H1 (cell line): ENCODE data around the gene FCRL2. TPM values are rescaled to one million over a fixed set of nuclear protein-coding genes. Genes with fewer than 3 reads are reported as not detected.

Source experiments
- CTCF ChIA-PET: fragments of 300-600 bp; sonication (Branson Sonifier 250); formaldehyde crosslinking; loops from one replicate; lab custom pipeline; 2021; ENCODE audit not compliant: partially characterized antibody; lab: Charles Lee
- POLR2A ChIA-PET: fragments of 300-600 bp; sonication (Branson Sonifier 250); formaldehyde crosslinking; loops from one replicate; lab custom pipeline; 2021; ENCODE audit warnings: inconsistent platforms; ENCODE audit not compliant: partially characterized antibody; lab: Charles Lee
- DNase-seq, 2 experiments: peaks; one replicate each; pipeline versions ENCODE4 v3.0.0 to v3.0.0-alpha.2; 2010 to 2022; ENCODE audit warnings: low spot score in 2 of 2, low read depth in 1 of 2, mixed read lengths in 1 of 2
- FAIRE-seq: peaks from 2 replicates; lab custom pipeline; 2011; peaks lifted over from hg19 to GRCh38; lab: Jason Lieb, UNC
- H2AFZ ChIP-seq: 2 replicates; pipeline ENCODE4 v1.8.1; 2012; ENCODE audit warnings: low read length, inconsistent platforms
- H2AK5ac ChIP-seq: 2 replicates; pipeline ENCODE4 v1.6.1; 2013; ENCODE audit warnings: low read depth, low read length
- H2BK120ac ChIP-seq: replicated peaks from 2 replicates; pipeline ENCODE3; 2013; ENCODE audit warnings: low read depth, low read length, inconsistent platforms
- H2BK12ac ChIP-seq: 2 replicates; pipeline ENCODE4 v1.6.1; 2013; ENCODE audit warnings: low read depth, low read length
- H2BK15ac ChIP-seq: 2 replicates; pipeline ENCODE4 v1.6.1; 2013; ENCODE audit warnings: low read length
- H2BK20ac ChIP-seq: 2 replicates; pipeline ENCODE4 v1.6.1; 2013; ENCODE audit warnings: low read length
- H2BK5ac ChIP-seq: 2 replicates; pipeline ENCODE4 v1.6.1; 2013; ENCODE audit warnings: low read depth, low read length
- H3K14ac ChIP-seq: 2 replicates; pipeline ENCODE4 v1.6.1; 2013; ENCODE audit warnings: inconsistent platforms; ENCODE audit not compliant: insufficient read length
- H3K18ac ChIP-seq: 2 replicates; pipeline ENCODE4 v1.6.1; 2013; ENCODE audit warnings: low read length; ENCODE audit errors: extremely low read depth
- H3K23ac ChIP-seq: 2 replicates; pipeline ENCODE4 v1.6.1; 2013; ENCODE audit warnings: inconsistent platforms; ENCODE audit not compliant: insufficient read length
- H3K23me2 ChIP-seq: 2 replicates; pipeline ENCODE4 v1.6.1; 2013; ENCODE audit warnings: low read depth, low read length
- H3K27ac ChIP-seq: 2 replicates; pipeline ENCODE4 v1.6.1; 2011; ENCODE audit warnings: low read depth, low read length, inconsistent platforms
- H3K27me3 ChIP-seq, 4 experiments: replicated peaks in 1 of 4; 1 replicate in 1 of 4; 2 replicates in 3 of 4; pipeline versions ENCODE4 v1.6.1 to v1.8.1; 2011 to 2013; ENCODE audit warnings: low read length in 3 of 4, mild to moderate bottlenecking in 3 of 4, inconsistent platforms in 2 of 4, mixed read lengths in 2 of 4, moderate library complexity in 1 of 4; ENCODE audit not compliant: control insufficient read depth in 3 of 4, insufficient read depth in 3 of 4; ENCODE audit errors: extremely low read depth in 1 of 4
- H3K36me3 ChIP-seq, 4 experiments: 2 replicates each; pipeline versions ENCODE4 v1.6.1 to v1.8.1; 2011 to 2013; ENCODE audit warnings: mild to moderate bottlenecking in 4 of 4, low read length in 3 of 4, moderate library complexity in 2 of 4, control low read depth in 1 of 4, inconsistent platforms in 1 of 4; ENCODE audit not compliant: insufficient read depth in 4 of 4, control insufficient read depth in 2 of 4
- H3K4ac ChIP-seq: replicated peaks from 2 replicates; pipeline ENCODE3; 2013; ENCODE audit warnings: low read length, low read depth, mixed read lengths, inconsistent platforms; ENCODE audit not compliant: insufficient read length
- H3K4me1 ChIP-seq, 4 experiments: replicated peaks in 1 of 4; 1 replicate in 1 of 4; 2 replicates in 3 of 4; pipeline versions ENCODE4 v1.6.1 to v1.8.1; 2011 to 2013; ENCODE audit warnings: low read length in 3 of 4, inconsistent platforms in 2 of 4, mixed read lengths in 1 of 4; ENCODE audit not compliant: insufficient read depth in 4 of 4, control insufficient read depth in 3 of 4
- H3K4me2 ChIP-seq, 2 experiments: 2 replicates each; pipeline versions ENCODE4 v1.6.1 to v1.8.1; 2011 to 2013; ENCODE audit warnings: low read depth in 2 of 2, low read length in 2 of 2, control low read depth in 1 of 2, inconsistent platforms in 1 of 2, mild to moderate bottlenecking in 1 of 2; ENCODE audit not compliant: insufficient read depth in 1 of 2
- H3K4me3 ChIP-seq, 4 experiments: fragments of 200-600, 300-600 bp in 1 of 4; sonication (generic), shearing (Covaris generic), sonication (Bioruptor Twin) in 1 of 4; 2 replicates each; pipeline versions ENCODE4 v1.5.1 to v1.8.1; 2011 to 2016; ENCODE audit warnings: low read length in 4 of 4, low read depth in 3 of 4, control low read depth in 2 of 4, inconsistent platforms in 2 of 4, mild to moderate bottlenecking in 2 of 4, mixed read lengths in 1 of 4, moderate library complexity in 1 of 4; ENCODE audit not compliant: insufficient read depth in 2 of 4; ENCODE audit errors: extremely low read depth in 1 of 4
- H3K56ac ChIP-seq: replicated peaks from 2 replicates; pipeline ENCODE3; 2013; ENCODE audit warnings: low read depth, mild to moderate bottlenecking, mixed read lengths, low read length, inconsistent platforms; ENCODE audit not compliant: insufficient read length
- H3K79me1 ChIP-seq: 2 replicates; pipeline ENCODE4 v1.6.1; 2013; ENCODE audit warnings: low read depth, low read length, control low read depth
- H3K79me2 ChIP-seq, 2 experiments: 2 replicates each; pipeline versions ENCODE4 v1.6.1 to v1.8.1; 2012 to 2013; ENCODE audit warnings: low read length in 2 of 2, mild to moderate bottlenecking in 2 of 2, inconsistent platforms in 1 of 2; ENCODE audit not compliant: insufficient read depth in 2 of 2, control insufficient read depth in 1 of 2
- H3K9ac ChIP-seq, 4 experiments: replicated peaks in 1 of 4; 1 replicate in 1 of 4; 2 replicates in 3 of 4; pipeline versions ENCODE4 v1.6.1 to v1.8.1; 2011 to 2013; ENCODE audit warnings: low read depth in 3 of 4, low read length in 3 of 4, control low read depth in 2 of 4, mild to moderate bottlenecking in 2 of 4, moderate library complexity in 2 of 4, inconsistent platforms in 1 of 4; ENCODE audit errors: extremely low read depth in 1 of 4
- H3K9me3 ChIP-seq, 2 experiments: 2 replicates each; pipeline versions ENCODE4 v1.6.1 to v1.8.1; 2012 to 2013; ENCODE audit warnings: mild to moderate bottlenecking in 2 of 2, moderate library complexity in 2 of 2, control low read depth in 1 of 2, inconsistent platforms in 1 of 2, low read depth in 1 of 2, low read length in 1 of 2, mixed read lengths in 1 of 2; ENCODE audit not compliant: insufficient read depth in 2 of 2
- H4K20me1 ChIP-seq, 2 experiments: replicated peaks in 1 of 2; 2 replicates each; pipeline versions ENCODE3 to v1.8.1; 2011 to 2013; ENCODE audit warnings: inconsistent platforms in 2 of 2, low read length in 2 of 2, mild to moderate bottlenecking in 1 of 2; ENCODE audit not compliant: insufficient read depth in 2 of 2, control insufficient read depth in 1 of 2
- H4K5ac ChIP-seq: 2 replicates; pipeline ENCODE4 v1.6.1; 2013; ENCODE audit warnings: low read length, low read depth, mixed read lengths, inconsistent platforms; ENCODE audit not compliant: insufficient read length
- H4K8ac ChIP-seq: 2 replicates; pipeline ENCODE4 v1.8.0; 2013; ENCODE audit warnings: mild to moderate bottlenecking, moderate library complexity, low read length, inconsistent platforms; ENCODE audit not compliant: insufficient read depth; ENCODE audit errors: extremely low read depth
- H4K91ac ChIP-seq: replicated peaks from 2 replicates; pipeline ENCODE3; 2013; ENCODE audit warnings: low read length, mixed read lengths, inconsistent platforms; ENCODE audit not compliant: insufficient read length
- BRCA1 ChIP-seq: IDR thresholded peaks from 2 replicates; pipeline ENCODE4 v1.6.1; 2012; ENCODE audit warnings: low read depth, low read length, improper control_type of control experiment
- FOSL1 ChIP-seq: IDR thresholded peaks from 2 replicates; pipeline ENCODE4 v1.6.1; 2011; ENCODE audit warnings: mild to moderate bottlenecking, low read depth, low read length, moderate library complexity; ENCODE audit not compliant: insufficient read depth
- JUN ChIP-seq: IDR thresholded peaks from 2 replicates; pipeline ENCODE4 v1.6.1; 2011; ENCODE audit warnings: low read depth, mild to moderate bottlenecking, improper control_type of control experiment, low read length
- RXRA ChIP-seq: IDR thresholded peaks from 2 replicates; pipeline ENCODE4 v1.6.1; 2011; ENCODE audit warnings: low read depth, mild to moderate bottlenecking, low read length, moderate library complexity; ENCODE audit not compliant: insufficient read depth
- SP1 ChIP-seq: IDR thresholded peaks from 2 replicates; pipeline ENCODE4 v1.6.1; 2011; ENCODE audit warnings: low read depth, low read length
- TBP ChIP-seq: IDR thresholded peaks from 2 replicates; pipeline ENCODE4 v1.6.1; 2011; ENCODE audit warnings: low read depth, low read length, improper control_type of control experiment
- TEAD4 ChIP-seq: IDR thresholded peaks from 2 replicates; pipeline ENCODE4 v1.6.1; 2012; ENCODE audit warnings: low read depth, low read length, inconsistent platforms, mixed read lengths
- WGBS, 2 experiments: shearing (Covaris generic) in 1 of 2; methylation state at CpG; one replicate each; pipeline versions ENCODE4 v1.1.6 to v1.1.7; 2013 to 2015; ENCODE audit warnings: low lambda C conversion rate in 2 of 2, mixed read lengths in 2 of 2, inconsistent platforms in 1 of 2, low coverage in 1 of 2, missing lambda C conversion rate in 1 of 2; ENCODE audit not compliant: insufficient replicate concordance in 2 of 2, insufficient coverage in 1 of 2, insufficient read length in 1 of 2; ENCODE audit errors: extremely low coverage in 1 of 2, missing lambda C conversion rate in 1 of 2; 5-methylcytosine and 5-hydroxymethylcytosine counted together
- long read RNA-seq, 2 experiments: library from RNA in 1 of 2; library from capped mRNA in 1 of 2; stranded (forward); transcript quantifications; one replicate each; pipeline ENCODE4 v2.0.0, GENCODE V29; 2021; ENCODE audit warnings: inconsistent platforms in 1 of 2
- polyA minus RNA-seq, 3 experiments: library from RNA; depleted of rRNA, polyadenylated mRNA; stranded (reverse); fragments of >200 nt; gene quantifications; 1 replicate in 2 of 3; 2 replicates in 1 of 3; pipeline ENCODE4 v1.2.3, GENCODE V29; 2011
- polyA plus RNA-seq, 7 experiments: library from polyadenylated mRNA; depleted of rRNA in 3 of 7; stranded (reverse) in 5 of 7; unstranded in 2 of 7; fragments of >200 nt in 5 of 7; fragments of 200-250 nt in 2 of 7; gene quantifications; 1 replicate in 5 of 7; 2 replicates in 1 of 7; 4 replicates in 1 of 7; pipeline versions ENCODE4 v1.2.1 to v1.2.3, GENCODE V29; 2011 to 2013; ENCODE audit warnings: missing spikeins in 2 of 7, mixed read lengths in 2 of 7
- total RNA-seq: library from RNA; stranded (reverse); fragmentation: NEBNext Ultra II Directional; extraction: Animal tissue kit (Norgen Biotek cat#: 25700); gene quantifications from 2 replicates; pipeline ENCODE4 v1.2.1, GENCODE V29; 2021

FCRL2 gene, protein sequence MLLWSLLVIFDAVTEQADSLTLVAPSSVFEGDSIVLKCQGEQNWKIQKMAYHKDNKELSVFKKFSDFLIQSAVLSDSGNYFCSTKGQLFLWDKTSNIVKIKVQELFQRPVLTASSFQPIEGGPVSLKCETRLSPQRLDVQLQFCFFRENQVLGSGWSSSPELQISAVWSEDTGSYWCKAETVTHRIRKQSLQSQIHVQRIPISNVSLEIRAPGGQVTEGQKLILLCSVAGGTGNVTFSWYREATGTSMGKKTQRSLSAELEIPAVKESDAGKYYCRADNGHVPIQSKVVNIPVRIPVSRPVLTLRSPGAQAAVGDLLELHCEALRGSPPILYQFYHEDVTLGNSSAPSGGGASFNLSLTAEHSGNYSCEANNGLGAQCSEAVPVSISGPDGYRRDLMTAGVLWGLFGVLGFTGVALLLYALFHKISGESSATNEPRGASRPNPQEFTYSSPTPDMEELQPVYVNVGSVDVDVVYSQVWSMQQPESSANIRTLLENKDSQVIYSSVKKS
- total RNA-seq (not detected in 2 replicates), polyA plus RNA-seq (2011; rRNA removed) (not detected in 2 replicates), polyA minus RNA-seq (2011; rRNA and poly(A)+ RNA removed) (not detected in 2 replicates)
- not detected for polyA plus RNA-seq (2011; cell fraction: cytosol; rRNA removed)
- not detected for polyA plus RNA-seq (2011; cell fraction: nucleus; rRNA removed)
- not detected in 4 replicates for polyA plus RNA-seq (2012, experiment 1 of 2)
- polyA plus RNA-seq (2012, experiment 2 of 2): not detected
- polyA plus RNA-seq (2013, experiment 1 of 2): not detected
- polyA plus RNA-seq (2013, experiment 2 of 2): not detected
- not detected for polyA minus RNA-seq (2011; cell fraction: cytosol; rRNA and poly(A)+ RNA removed)
- polyA minus RNA-seq (2011; cell fraction: nucleus; rRNA and poly(A)+ RNA removed): not detected
- long read RNA-seq, experiment 1: 0 reads
- long read RNA-seq, experiment 2: 0 reads

DNA sequence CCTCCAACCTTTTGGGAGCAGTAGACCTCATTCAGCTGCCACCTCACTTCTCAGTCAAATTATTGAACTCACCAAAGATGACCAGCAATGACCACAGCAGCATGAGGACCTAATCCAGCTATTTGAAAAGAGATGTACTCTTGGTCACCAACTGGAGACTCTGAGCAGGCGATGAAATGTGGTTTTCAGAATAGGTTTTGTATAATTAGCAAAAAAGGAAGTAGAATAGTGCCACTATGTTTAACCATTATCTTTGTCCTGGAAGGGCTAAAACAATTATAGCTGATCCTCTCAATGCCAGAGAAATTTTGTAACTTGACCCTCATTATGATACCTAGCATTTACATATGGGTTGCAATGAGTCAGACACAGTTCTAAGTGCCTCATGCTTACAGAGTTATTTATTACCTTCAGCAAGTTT is at the start of gene FCRL2:
Gene FCRL2 (minus strand): TSS at position 162 of the 421 bp plus-strand sequence. CDS start 59 bp downstream, at position 103.
- CTCF ChIA-PET: interaction anchor here (0.8 to 1.3 kb wide), 3 partner anchors 10 to 174 kb away, joined by 3 to 5 read pairs (median 3); no protein-coding TSS in a partner anchor
- 95% methylated on average over 1 of the region's 1 CpG; no CpG with 5 or more reads in 1 of the 2 experiments for WGBS, 2 experiments

More for the DNA sequence above, at the start of gene FCRL2:
- no peaks in the 10 kb centered on the region for H3K79me1 ChIP-seq
- H3K79me2 ChIP-seq: no peaks in the 10 kb centered on the region
- H3K4me1 ChIP-seq: no peaks in the 10 kb centered on the region
- H4K20me1 ChIP-seq: no peaks in the 10 kb centered on the region
- H3K23ac ChIP-seq: no peak within 1 kb of the TSS
- no peak within 1 kb of the TSS for H2BK12ac ChIP-seq
- H2AK5ac ChIP-seq: no peak within 1 kb of the TSS
- H3K27ac ChIP-seq: no peak within 1 kb of the TSS
- no peak for DNase-seq
- no peak within 1 kb of the TSS for H3K56ac ChIP-seq
- no peak within 1 kb of the TSS for H3K9ac ChIP-seq
- H3K18ac ChIP-seq: no peak within 1 kb of the TSS
- no peak for FAIRE-seq
- no peak within 1 kb of the TSS for H2BK5ac ChIP-seq
- no peak within 1 kb of the TSS for H4K91ac ChIP-seq
- no peaks in the 10 kb centered on the region for H3K9me3 ChIP-seq
- no peak within 1 kb of the TSS for H2BK120ac ChIP-seq
- no peak within 1 kb of the TSS for H3K4me2 ChIP-seq
- no peaks in the 10 kb centered on the region for H3K27me3 ChIP-seq
- no peak within 1 kb of the TSS for H2AFZ ChIP-seq
- H4K5ac ChIP-seq: no peak within 1 kb of the TSS
- H3K14ac ChIP-seq: no peak within 1 kb of the TSS
- no peak within 1 kb of the TSS for H4K8ac ChIP-seq
- H3K4ac ChIP-seq: no peak within 1 kb of the TSS
- TF ChIP-seq FOSL1 (no peak), RXRA (no peak), SP1 (no peak), TBP (no peak), JUN (no peak), BRCA1 (no peak), TEAD4 (no peak)
- no peak within 1 kb of the TSS for H2BK15ac ChIP-seq
- no peaks in the 10 kb centered on the region for H3K23me2 ChIP-seq
- H3K4me3 ChIP-seq: no peak within 1 kb of the TSS
- POLR2A ChIA-PET: no interaction called here
- H3K36me3 ChIP-seq: no peaks in the 10 kb centered on the region
- H2BK20ac ChIP-seq: no peak within 1 kb of the TSS
